NK-92 treated with Interleukin-12 subunit alpha and Interleukin-12 subunit beta, amount 100 ng/mL, for 24 hours (cell line): ENCODE results near the gene SHISA9.

Source experiments
- DNase-seq: peaks from one replicate; lab custom pipeline; 2025; lab: John Stamatoyannopoulos, UW

The SHISA9 gene

DNA sequence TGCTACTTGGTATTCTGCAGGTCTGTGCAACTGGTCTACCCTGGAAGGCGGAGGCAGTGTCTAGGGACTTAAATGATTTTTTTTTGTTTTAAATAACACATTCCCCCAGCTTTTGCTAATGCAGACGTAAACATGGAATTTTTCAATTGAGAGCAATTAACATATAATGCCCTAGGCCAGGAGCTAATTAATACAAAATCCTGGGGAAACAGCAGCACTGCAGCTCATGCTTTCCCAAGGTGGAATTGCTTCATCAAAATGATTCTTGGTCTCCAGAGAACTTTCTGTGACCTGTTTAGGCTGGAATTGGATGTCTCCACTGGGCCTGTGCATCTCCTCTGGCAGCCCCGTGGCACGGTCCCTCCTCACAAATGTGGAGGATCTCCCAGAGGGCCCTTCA, 50.6 kb downstream of the SHISA9 start:
- no peak for DNase-seq

DNA sequence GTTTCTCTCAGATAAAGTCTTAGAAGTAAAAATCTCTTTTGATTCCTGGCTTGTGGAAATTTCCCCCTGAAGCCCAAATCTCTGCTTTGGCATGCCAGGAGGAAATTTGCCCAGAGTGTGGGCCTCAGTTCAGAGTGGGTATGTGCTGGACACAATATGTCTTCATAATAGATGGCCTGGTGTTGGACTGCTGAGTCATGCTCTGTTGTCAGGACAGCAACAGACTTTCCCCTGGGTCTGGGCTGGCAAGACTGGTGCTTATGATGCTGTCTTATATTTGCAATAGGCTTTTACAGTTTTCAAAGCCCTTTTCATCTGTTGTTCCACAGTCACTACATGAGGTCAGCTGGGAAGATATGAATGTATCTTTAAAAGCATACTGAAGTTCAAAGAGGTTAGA, 57.0 kb downstream of the SHISA9 start:
- DNase-seq: no peak

DNA sequence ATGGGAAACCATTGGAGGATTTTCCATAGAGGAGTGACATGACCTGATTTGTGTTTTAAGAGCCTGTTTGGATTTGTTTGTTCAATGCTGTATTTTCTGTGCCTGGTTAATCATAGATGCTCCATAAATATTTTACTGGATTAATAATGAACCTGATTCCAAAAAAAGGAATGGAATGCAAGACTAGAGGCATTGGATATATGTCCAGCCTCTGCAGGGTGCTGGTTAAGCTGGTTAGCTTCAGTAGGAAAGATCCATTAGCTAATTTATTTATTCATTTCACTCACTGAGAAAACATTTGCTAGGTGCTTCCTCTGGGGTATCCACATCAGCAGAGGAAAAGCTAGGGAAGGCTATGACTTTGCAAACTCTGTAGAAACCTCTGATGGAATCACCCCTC, 57.7 kb downstream of the SHISA9 start:
- no peak for DNase-seq

DNA sequence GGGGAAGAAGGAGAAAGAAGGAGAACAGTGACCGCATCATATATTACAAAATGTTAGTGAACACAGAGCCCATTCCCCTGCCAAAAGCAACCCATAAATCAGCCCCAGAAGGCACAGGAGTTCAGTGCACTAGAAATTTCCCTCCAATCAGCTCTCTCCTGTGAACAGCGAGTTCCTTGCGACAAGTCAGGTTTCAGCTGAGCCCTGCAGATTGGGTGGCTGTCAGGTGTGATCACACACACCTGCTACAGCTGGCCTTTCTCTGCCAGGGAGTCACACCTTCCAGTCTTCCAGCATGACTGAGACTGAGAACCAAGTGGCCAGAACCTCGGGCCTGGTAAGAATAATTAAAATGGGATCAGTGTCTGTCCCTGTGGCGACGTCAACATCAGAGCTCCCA, 60.2 kb downstream of the SHISA9 start:
- no peak for DNase-seq

DNA sequence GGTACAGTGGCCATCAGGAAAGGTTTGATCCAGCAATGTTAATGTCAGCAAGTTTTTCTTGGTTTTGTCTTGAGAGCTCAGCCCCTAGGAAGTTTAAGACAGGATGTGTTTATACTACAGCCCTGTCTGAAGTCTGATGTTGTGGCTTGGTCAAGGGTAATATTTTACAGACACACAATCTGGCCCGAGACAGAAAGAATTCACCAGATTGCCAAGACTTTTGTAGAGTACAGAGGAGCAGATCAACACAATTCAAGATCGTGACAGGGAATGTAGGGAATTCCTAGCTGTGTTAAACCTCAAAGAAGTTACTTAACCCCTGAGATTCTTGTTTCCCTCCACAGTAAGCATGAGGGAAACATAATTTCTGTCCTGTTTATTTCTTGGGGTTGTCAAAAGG, 63.1 kb downstream of the SHISA9 start:
- no peak for DNase-seq

DNA sequence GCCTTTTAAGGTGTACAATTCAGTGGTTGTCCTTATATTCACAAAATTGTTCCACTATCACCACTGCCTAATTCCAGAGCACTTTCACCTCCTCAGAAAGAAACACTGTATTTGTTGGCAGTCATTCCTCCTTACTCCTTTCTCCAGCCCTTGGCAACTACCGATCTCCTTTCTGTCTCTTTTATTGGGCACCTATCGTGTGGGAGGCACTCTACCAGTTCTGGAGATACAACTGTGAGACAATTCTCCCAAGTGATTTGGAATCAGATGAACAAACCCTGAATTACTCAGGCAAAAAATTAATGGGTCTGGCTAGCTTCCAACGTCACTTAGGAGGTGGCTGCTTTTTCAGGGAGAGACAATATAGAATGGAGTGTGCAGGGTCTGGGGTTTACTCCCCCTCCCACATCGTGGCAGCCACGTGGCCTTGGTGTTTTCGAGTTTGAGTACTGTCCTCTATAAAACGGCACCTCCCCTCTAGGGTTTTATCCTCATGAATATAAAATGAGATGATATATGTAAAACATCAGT, 63.9 kb downstream of the SHISA9 start:
- no peak for DNase-seq

DNA sequence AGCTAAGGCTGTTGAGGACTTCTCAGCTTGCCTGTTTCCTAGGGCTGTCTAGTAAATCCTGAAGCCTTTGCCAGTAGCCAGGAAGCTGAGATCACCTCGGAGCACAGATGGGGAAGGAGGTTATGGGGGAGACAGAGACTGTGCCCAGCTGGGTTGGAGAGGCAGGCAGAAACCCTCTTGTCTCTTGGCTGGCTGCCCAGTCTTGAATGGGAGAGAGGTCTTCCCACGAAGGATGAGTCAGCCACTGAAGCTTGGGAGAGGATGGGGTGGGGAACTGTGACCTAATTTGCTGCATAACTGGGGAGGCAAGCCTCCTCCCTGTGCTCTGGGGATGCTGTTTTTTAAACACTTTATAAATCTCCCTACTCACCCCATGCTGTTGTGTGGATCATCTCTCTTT, 69.8 kb downstream of the SHISA9 start:
- DNase-seq: no peak

DNA sequence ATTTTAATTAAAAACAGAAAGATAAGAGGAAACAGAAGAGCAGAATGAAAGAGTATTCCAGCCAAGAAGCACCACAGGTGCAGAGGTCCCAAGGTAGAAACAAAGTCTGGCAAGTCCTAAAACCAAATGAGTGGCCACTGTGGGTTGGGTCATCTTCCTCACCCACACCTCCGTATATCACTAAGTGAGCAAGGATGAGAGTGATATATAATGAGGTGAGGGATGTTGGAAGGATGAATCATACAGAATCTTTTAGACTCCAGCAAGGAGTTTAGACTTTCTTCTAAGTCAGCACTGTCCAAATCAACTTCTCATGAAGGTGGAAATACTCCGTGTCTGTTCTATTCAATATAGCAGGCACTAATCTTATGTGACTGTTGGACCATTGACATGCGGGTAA, 70.8 kb downstream of the SHISA9 start:
- no peak for DNase-seq

DNA sequence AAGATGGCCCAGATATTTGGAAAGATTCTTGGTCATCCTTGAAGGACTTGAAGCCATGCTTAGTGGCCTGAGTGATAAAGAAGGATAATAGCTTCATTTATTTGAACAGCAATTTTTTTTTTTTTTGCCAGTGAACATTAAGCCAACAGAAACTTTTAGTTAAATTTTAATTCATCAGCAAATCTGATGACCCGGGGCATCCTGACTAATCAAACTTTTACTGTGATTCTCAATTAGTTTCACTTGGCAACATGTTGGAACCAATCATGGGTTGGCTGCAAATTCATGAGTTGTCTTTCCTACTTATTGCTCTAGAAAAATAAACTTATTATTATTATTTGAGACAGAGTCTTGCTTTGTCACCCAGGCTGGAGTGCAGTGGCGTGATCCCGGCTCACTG, 74.4 kb downstream of the SHISA9 start:
- DNase-seq: no peak

DNA sequence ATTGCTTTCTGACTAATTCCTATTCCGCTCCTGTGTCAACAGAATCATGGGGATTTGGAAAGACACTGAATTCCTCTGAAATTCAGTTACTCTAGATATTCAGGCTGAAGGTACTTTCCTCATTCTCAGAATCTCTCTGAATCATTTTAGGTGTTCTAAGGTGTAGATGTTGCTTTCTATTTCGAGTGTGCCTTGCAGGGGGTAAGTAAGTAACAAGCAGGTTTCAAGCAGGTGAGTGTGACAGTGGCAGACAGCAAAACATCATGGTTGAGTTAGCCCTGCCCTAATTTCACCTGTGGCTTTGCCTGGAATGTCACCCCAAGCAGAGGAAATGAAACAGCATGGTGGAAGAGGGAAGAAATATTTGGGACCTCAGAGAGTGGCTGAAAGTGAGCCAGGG, 75.1 kb downstream of the SHISA9 start:
- DNase-seq: no peak

DNA sequence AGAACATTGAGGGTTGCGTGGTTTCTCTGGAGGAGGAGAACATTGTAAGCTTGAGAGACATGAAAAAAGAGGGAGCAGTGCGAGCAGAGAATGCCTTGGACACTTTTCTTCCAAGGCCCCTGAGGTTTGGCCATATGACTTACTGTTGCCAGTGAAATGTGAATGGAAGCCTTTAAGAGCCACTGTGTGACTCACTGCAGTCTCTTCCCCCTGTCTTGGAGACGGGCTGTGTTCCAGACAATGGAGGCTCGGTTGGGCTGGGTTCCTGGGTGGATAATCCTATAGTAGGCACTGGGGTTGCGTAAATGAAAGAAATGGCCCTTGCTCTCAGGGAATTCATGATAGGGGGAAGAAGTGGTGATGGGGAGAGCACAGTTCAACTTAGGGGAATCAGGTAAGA, 75.5 kb downstream of the SHISA9 start:
- DNase-seq: no peak

DNA sequence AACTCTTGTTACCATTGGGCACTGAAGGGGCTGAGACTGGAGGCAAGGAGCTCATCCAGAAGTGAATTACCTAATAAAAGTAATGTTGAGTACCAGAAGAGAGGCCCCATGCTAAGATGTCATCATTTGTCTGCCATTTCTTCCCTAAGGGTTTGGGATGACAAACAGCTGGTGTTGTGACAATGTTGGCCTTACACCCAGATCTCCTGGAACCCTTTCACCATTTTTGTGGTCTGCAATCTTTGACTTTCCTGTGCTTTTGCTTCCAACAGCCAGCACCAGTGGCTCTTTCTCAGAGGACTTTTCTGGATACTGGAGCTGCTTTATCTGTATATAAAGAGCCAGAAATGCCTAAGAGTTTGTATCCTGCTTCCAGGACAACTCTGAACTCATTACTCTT, 84.1 kb downstream of the SHISA9 start:
- no peak for DNase-seq

DNA sequence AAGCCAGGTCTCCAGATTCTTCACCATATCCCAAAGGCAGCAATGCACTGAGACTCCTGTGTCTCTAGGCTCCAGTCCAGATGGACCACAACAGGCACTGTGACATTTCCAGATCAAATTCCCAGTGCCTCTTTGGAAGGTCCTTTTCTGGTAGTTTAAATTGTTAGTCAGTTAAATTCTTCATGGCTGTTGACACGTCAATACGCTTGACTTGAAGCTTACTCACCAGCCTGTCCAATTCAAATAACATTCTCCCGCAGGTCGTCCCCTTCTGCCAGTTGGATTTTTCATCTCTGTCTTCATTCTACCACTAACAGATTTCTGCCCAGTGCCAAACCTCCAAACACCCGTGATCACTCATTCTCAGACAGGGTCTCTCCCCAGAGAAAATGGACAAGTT, 86.7 kb downstream of the SHISA9 start:
- DNase-seq: no peak

DNA sequence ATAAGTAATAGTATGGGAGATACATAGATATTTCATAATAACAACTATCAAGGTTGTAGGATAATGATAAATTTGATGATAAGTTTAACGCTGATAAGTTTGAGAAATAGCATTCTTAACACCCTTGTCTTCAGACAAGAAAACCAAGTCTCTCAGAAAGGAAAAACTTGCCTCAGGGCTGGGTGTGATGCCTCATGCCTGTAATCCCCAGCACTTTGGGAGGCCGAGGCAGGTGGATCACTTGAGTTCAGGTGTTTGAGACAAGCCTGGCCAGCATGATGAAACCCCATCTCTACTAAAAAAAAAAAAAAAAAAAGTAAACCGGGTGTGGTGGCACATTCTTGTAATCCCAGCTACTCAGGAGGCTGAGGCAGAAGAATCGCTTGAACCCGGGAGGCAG, 90.7 kb downstream of the SHISA9 start:
- no peak for DNase-seq

DNA sequence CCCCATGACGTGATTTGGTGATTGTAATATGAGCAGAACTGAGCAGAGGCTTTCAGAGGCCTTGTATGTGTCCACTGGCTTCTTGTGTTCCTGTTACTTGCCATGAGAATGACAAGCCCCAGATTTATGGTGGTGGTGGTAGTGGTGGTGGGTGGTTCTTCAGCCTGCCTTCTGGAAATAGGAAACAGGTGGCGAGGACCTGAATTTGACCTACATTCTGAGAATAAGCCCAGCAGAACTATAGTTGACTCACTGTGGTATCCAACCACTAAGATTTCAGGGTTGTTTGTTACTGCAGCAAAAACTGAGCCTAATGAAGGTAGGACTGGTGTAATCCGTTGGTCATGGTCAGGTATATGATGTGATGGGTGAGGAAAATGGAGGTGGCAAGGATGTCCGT, 93.0 kb downstream of the SHISA9 start:
- no peak for DNase-seq

DNA sequence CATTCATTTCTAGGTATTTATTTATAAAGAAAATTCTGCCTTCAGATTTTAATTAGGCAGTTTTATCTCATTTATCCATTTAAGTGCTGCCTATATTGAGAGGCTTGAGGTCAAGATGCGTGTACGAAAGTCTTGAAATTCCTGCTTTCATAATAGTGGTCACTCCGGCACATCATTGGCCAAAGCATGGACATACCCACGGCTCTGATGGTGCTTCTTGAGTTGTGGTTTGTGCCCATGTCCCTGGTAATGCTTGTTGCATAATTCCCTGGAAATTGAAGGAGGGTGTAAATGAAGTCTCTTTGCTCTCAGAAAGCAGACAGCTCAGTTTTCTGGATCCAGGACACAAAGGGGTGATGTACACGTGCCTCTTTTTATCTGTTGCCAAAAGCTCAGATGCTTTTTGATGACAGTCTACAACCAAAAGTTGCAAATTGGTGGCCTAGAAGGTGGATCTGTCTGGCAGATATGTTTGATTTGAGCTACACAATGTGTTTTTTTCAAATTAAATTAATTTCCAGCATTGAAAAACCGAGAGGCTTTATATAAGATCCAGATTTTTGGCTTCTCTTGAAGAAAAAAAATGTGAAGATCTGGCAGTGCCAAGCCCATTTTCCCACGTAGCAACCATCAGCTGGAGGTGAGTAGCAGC, 94.4 kb downstream of the SHISA9 start:
- DNase-seq: no peak

DNA sequence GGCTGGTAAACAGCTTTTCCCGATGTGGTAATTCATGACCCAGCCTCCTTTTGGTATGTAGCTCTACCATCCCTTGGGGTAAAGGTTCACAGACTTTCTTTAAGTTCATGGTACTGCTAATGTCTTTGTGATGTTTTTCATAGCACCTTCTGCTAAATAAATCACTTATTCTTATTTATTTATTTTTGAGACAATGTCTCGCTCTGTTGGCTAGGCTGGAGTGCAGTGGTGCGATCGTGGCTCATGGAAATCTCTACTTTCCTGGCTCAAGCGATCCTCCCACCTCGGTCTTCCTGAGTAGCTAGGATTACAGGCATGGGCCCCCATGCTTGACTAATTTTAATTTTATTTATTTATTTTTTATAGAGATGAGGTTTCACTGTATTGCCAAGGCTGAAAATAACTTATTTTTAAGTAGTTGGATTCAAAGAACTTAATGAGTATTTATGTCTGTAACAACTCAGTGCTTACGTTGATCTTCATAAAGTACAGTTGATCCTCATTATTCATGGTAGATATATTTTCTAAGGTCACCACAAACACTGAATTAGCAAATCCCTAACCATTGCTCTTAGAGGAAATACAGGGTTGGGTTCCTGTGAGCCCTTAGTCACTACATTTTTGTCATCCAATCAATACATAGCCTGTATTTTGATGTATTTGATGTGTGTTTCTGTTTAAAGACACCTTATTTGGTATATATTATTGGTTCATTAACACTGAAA, 97.1 kb downstream of the SHISA9 start:
- DNase-seq: no peak

DNA sequence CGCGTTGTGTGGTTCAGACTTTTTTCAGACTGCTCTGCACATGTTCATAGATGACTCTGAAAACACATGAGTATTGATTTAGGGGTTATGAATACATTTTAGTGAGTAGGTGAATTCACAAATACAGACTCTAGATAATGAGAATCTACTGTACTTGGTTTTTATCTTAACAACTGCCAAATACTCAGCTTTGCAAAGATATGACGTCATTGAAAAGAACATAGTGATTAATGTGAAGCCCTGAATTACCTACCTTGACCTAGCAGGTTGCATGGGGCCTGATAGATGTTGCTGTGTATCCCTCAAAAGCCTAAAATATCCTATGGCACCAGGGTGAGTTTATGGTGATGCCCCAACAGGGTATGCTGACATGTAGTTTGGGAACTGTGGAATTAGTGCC, 98.0 kb downstream of the SHISA9 start:
- DNase-seq: no peak

DNA sequence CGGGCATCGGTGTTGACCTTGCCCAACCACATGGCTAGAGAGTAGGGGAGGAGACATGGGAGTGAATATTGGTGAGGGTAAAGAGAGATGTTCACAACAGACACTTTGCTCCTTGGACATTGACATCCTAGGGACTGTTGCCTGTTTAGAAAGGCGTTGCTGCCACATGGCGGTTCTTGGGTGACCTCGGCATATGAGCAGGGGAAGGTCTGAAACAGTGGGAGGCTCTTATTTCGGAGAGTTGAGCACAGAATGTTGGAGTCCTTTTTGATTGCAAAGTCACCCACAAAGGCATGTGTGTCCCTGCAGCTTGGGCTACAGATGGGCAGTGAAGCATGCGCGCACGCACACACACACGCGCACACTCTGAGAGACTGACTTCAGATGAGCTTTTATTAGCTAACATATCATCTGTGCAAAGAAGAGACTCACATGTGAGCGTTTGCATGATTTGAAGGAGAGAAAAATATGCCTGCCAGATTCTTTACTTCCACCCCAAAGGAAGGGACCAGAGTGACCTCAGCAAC, 104.4 kb downstream of the SHISA9 start:
- no peak for DNase-seq

DNA sequence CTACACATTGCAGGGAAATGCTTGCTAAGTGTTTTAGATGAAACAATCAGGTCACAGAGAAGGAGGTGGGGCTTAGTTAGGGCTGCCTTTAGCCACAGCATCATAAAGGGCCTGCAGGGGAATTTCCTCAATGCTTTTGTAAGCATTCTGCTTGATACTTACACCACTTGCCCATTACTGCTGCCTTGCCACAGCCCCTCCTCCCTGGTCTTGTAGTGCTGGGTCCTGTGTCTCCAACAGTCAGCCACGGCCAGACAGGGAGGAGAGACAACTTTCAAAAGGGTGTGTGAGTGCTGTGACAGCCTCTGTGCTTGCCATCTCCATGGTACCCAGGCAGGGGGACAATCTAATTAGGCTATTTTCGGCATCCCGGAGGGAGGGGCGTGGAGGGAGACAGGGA, 111.2 kb downstream of the SHISA9 start:
- DNase-seq: no peak

DNA sequence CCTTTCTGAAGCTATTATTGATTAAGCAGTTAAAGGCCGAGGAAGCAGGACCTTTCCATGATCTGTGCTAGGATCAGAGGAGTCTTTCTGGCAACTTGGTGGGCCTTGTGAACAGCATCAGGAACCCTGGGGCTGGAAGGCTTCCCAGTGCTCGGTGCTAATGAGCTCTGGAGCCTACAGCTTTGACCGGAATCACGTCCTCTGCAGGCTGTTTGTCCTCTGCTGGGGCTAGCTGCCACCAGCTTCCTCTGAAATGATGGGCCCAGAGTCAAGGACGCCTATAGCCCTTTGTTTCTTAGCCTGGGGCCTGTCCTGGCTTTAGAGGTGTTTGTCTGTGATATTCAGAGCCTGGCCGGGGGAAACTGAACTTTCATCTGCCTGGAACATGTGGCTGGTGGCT, 111.6 kb downstream of the SHISA9 start:
- no peak for DNase-seq

DNA sequence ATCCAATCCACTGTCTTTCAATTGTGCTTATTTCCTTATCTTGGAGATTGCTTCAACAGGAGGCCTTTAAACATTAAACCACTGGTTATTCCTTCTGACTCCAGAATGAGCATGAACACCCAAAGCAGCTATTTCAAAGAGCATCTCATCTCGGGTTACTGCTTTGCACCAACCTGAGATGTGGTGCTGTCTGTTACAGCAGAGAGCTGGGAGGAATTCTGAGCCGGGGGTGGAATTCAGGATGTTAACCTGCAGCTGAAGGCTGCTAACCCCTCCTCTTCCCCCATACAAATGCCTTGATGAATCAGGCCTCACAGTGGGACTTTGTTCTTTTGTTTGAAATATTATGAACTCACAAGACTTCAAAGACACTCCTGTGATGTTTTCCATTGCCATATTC, 113.1 kb downstream of the SHISA9 start:
- no peak for DNase-seq

DNA sequence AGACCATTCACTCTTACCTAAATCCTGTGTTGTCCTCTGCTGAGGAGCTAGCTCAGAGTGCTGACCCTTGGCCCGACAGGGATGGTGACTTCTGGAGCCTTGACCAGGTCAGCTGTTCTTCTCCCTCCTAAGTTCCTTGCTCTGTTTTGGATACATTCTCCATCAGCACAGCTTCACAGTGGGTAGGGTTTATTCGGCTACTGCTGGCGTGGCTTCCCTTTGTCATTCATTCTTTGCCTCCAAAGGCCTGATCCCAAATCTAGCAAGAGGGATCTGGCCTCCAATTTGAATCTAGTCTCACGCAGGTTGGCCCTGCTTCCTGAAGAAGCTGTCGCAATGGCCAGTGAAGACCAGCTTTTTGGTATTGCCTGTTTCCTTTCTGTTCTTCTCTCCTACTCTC, 116.6 kb downstream of the SHISA9 start:
- no peak for DNase-seq

DNA sequence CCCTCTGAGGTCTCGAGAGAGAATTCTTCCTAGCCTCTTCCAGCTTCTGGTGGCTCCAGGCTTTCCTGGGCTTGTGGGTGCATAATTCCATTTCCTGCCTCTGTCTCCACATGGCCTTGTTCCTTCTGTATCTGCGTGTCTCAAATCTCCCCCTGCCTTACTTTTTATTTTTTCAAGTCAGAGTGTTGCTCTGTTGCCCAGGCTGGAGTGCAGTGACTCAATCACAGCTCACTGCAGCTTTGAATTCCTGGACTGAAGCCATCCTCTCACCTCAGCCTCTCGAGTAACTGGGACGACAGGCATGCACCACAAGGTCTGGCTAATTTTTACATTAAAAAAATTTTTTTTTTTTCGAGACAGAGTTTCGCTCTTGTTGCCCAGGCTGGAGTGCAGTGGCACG, 120.6 kb downstream of the SHISA9 start:
- no peak for DNase-seq
